ENCODE measurements around the gene ARSD. TPM values are rescaled to one million over a fixed set of nuclear protein-coding genes. Genes with fewer than 3 reads are reported as not detected.
"Not testable (repeated sequence)": the region's sequence is repeated elsewhere in the genome, so short reads cannot be mapped to it uniquely, and the experiment has no call there.

Gene ARSD
- total RNA-seq, 2 donors from 2014 or later = 44.2 to 75.9 TPM

- H3K36me3 ChIP-seq = no peaks in the 10 kb centered on the region
- no peak overlapping the region for H3K27ac ChIP-seq
- no peak overlapping the region for H3K4me3 ChIP-seq
- H3K27me3 ChIP-seq = no peaks in the 10 kb centered on the region
- H3K9ac ChIP-seq (ENCODE audit: low read depth in 2 of 2, low read length in 2 of 2) = no peak overlapping the region
- intact Hi-C loops (cut with DNase I) = no loop called here
- DNase-seq = no peak
- no peaks in the 10 kb centered on the region for H3K9me3 ChIP-seq
- H3K4me1 ChIP-seq = no peaks in the 10 kb centered on the region
- no peak for TF ChIP-seq CTCF (IDR thresholded peaks at IDR 0.05)
These were observed 21.8 kb downstream of the ARSD start for GRCh38 chrX:2907295-2907694.

GRCh38 chrX:2903366-2903765 is 25.8 kb downstream of the ARSD start:
- Histone ChIP-seq H3K4me1 (no peaks in the 10 kb centered on the region), H3K36me3 (no peaks in the 10 kb centered on the region), H3K27ac (no peak overlapping the region), H3K9me3 (no peaks in the 10 kb centered on the region), H3K27me3 (no peaks in the 10 kb centered on the region), H3K4me3 (no peak overlapping the region), H3K9ac (ENCODE audit: low read depth in 2 of 2, low read length in 2 of 2) (no peak overlapping the region)
- TF ChIP-seq CTCF (IDR thresholded peaks at IDR 0.05) = no peak
- intact Hi-C loops (cut with DNase I) = no loop called here
- DNase-seq = no peak

GRCh38 chrX:2902841-2903240 is 26.3 kb downstream of the ARSD start:
- Histone ChIP-seq H3K9me3 (no peaks in the 10 kb centered on the region), H3K27me3 (no peaks in the 10 kb centered on the region), H3K9ac (ENCODE audit: low read depth in 2 of 2, low read length in 2 of 2) (no peak overlapping the region), H3K36me3 (no peaks in the 10 kb centered on the region), H3K4me3 (no peak overlapping the region), H3K27ac (no peak overlapping the region), H3K4me1 (no peaks in the 10 kb centered on the region)
- DNase-seq = no peak
- intact Hi-C loops (cut with DNase I) = no loop called here
- TF ChIP-seq CTCF (IDR thresholded peaks at IDR 0.05) = no peak

- DNase-seq = no peak
- H3K9me3 ChIP-seq = no peaks in the 10 kb centered on the region
- no peaks in the 10 kb centered on the region for H3K4me1 ChIP-seq
- no peak overlapping the region for H3K27ac ChIP-seq
- no peaks in the 10 kb centered on the region for H3K27me3 ChIP-seq
- TF ChIP-seq CTCF (IDR thresholded peaks at IDR 0.05) = no peak
- no peaks in the 10 kb centered on the region for H3K36me3 ChIP-seq
- no peak overlapping the region for H3K9ac ChIP-seq (ENCODE audit: low read depth in 2 of 2, low read length in 2 of 2)
- intact Hi-C loops (cut with DNase I) = no loop called here
- H3K4me3 ChIP-seq = no peak overlapping the region
These were observed 27.6 kb downstream of the ARSD start for GRCh38 chrX:2901367-2902036.

- Histone ChIP-seq H3K9me3 (no peaks in the 10 kb centered on the region), H3K4me3 (no peak overlapping the region), H3K27ac (peak overlapping the region; percentile 77), H3K4me1 (peaks cover 8% of the 10 kb centered on the region), H3K36me3 (no peaks in the 10 kb centered on the region), H3K9ac (ENCODE audit: low read depth in 2 of 2, low read length in 2 of 2) (peak overlapping the region in 1 of 2 donors; percentile 77), H3K27me3 (no peaks in the 10 kb centered on the region)
- no peak for TF ChIP-seq CTCF (IDR thresholded peaks at IDR 0.05)
- intact Hi-C loops (cut with DNase I) = no loop called here
- DNase-seq = peak; percentile 65
These were observed 30.2 kb downstream of the ARSD start for GRCh38 chrX:2898846-2899512.

- H3K9me3 ChIP-seq; H3K36me3 ChIP-seq; H3K4me1 ChIP-seq; H3K4me3 ChIP-seq; H3K27me3 ChIP-seq; intact Hi-C loops (cut with DNase I): not testable (repeated sequence)
- DNase-seq = peak; percentile 93
- H3K27ac ChIP-seq = peak overlapping the region; percentile 77
- H3K9ac ChIP-seq (ENCODE audit: low read depth in 2 of 2, low read length in 2 of 2) = peak overlapping the region in 1 of 2 donors; percentile 77
These were observed 31.2 kb downstream of the ARSD start for GRCh38 chrX:2897690-2898623.

Measured in colonic mucosa (tissue), 4 donors.